Loucy (cell line): ENCODE measurements around the gene SLC25A26.

Experiments
- CTCF ChIP-seq: fragments of 200-600 bp; sonication (generic); conservative IDR thresholded peaks from 2 replicates; pipeline ENCODE4 v1.5.1; 2014; ENCODE audit warnings: mild to moderate bottlenecking, antibody characterized with exemption, low read length
- EZH2phosphoT487 ChIP-seq: fragments of 200-600 bp; IDR thresholded peaks from 2 replicates; pipeline ENCODE4 v1.6.1; 2018; ENCODE audit warnings: antibody characterized with exemption, mild to moderate bottlenecking, moderate library complexity, borderline replicate concordance

- TF ChIP-seq CTCF (no peak), EZH2phosphoT487 (no peak)
Observed at GRCh38 chr3:66353530-66353929, 132.7 kb downstream of the SLC25A26 start.
